HG03097 (cell line): ENCODE results near the gene USP14.

Experiments used
- ATAC-seq: cut with Tn5 transposase; IDR thresholded peaks from one replicate; pipeline ENCODE4 v1.9.1; 2021; ENCODE audit not compliant: unreplicated experiment, low FRiP score

Gene USP14

GRCh38 chr18:220708-221107, 62.4 kb downstream of the USP14 start:
- ATAC-seq, result no peak

- ATAC-seq, result no peak
Measured at GRCh38 chr18:225745-226144, 67.4 kb downstream of the USP14 start.

- ATAC-seq, result no peak
Measured at GRCh38 chr18:227374-227773, 69.0 kb downstream of the USP14 start.

- ATAC-seq, result no peak
Measured at GRCh38 chr18:227902-228301, 69.5 kb downstream of the USP14 start.

GRCh38 chr18:228586-228985, 70.2 kb downstream of the USP14 start:
- no peak for ATAC-seq

- no peak for ATAC-seq
Measured at GRCh38 chr18:231563-231962, 73.2 kb downstream of the USP14 start.

GRCh38 chr18:240175-240574, 81.8 kb downstream of the USP14 start:
- no peak for ATAC-seq

GRCh38 chr18:245282-245847, 87.0 kb downstream of the USP14 start:
- ATAC-seq, result no peak

- ATAC-seq, result no peak
Measured at GRCh38 chr18:248053-248452, 89.7 kb downstream of the USP14 start.

GRCh38 chr18:250685-251084, 92.3 kb downstream of the USP14 start:
- no peak for ATAC-seq

GRCh38 chr18:251572-251971, 93.2 kb downstream of the USP14 start:
- no peak for ATAC-seq

GRCh38 chr18:253121-253520, 94.8 kb downstream of the USP14 start:
- ATAC-seq, result no peak

- ATAC-seq, result no peak
Measured at GRCh38 chr18:255171-255570, 96.8 kb downstream of the USP14 start.

GRCh38 chr18:260547-260946, 102.2 kb downstream of the USP14 start:
- ATAC-seq, result no peak

- no peak for ATAC-seq
Measured at GRCh38 chr18:261398-262073, 103.2 kb downstream of the USP14 start.
